Kidney epithelial cell (primary cell): ENCODE measurements around the gene TET2. TPM values are rescaled to one million over a fixed set of nuclear protein-coding genes. Genes with fewer than 3 reads are reported as not detected.

Source experiments
- DNase-seq: peaks from one replicate; pipeline ENCODE4 v3.0.0-alpha.2; 2010; ENCODE audit warnings: low read depth
- H3K27me3 ChIP-seq: 2 replicates; pipeline ENCODE4 v1.6.0; 2011; ENCODE audit warnings: low read length; ENCODE audit not compliant: control insufficient read depth, insufficient read depth
- H3K36me3 ChIP-seq: 2 replicates; pipeline ENCODE4 v1.5.1; 2011; ENCODE audit warnings: low read length; ENCODE audit not compliant: control insufficient read depth, insufficient read depth
- H3K4me3 ChIP-seq: 2 replicates; pipeline ENCODE4 v1.5.1; 2011; ENCODE audit warnings: low read depth, mild to moderate bottlenecking, control low read depth, low read length
- CTCF ChIP-seq: IDR thresholded peaks from 2 replicates; pipeline ENCODE4 v1.5.1; 2011; ENCODE audit warnings: mild to moderate bottlenecking, moderate library complexity, low read length, control low read depth, inconsistent platforms; ENCODE audit not compliant: insufficient read depth, poor library complexity, severe bottlenecking
- total RNA-seq: library from RNA; depleted of rRNA; stranded (reverse); fragments of >200 nt; gene quantifications from 2 replicates; pipeline ENCODE4 v1.2.3, GENCODE V29; 2015

TET2 gene
- total RNA-seq, 1 donor from 2014 or later = 10.4 TPM

- Histone ChIP-seq H3K27me3 (no peaks in the 10 kb centered on the region), H3K36me3 (no peaks in the 10 kb centered on the region), H3K4me3 (no peak overlapping the region)
- no peak for DNase-seq
- no peak for TF ChIP-seq CTCF
These were observed 59.5 kb downstream of the TET2 start for GRCh38 chr4:105206214-105206613.

- DNase-seq = no peak
- no peak for TF ChIP-seq CTCF
- Histone ChIP-seq H3K4me3 (no peak overlapping the region), H3K27me3 (no peaks in the 10 kb centered on the region), H3K36me3 (no peaks in the 10 kb centered on the region)
These were observed 60.7 kb downstream of the TET2 start for GRCh38 chr4:105207386-105207785.

- no peak for DNase-seq
- Histone ChIP-seq H3K4me3 (no peak overlapping the region), H3K36me3 (no peaks in the 10 kb centered on the region), H3K27me3 (no peaks in the 10 kb centered on the region)
- TF ChIP-seq CTCF = no peak
These were observed 61.9 kb downstream of the TET2 start for GRCh38 chr4:105208561-105208960.

- Histone ChIP-seq H3K4me3 (no peak overlapping the region), H3K36me3 (no peaks in the 10 kb centered on the region), H3K27me3 (no peaks in the 10 kb centered on the region)
- DNase-seq = no peak
- no peak for TF ChIP-seq CTCF
These were observed 64.2 kb downstream of the TET2 start for GRCh38 chr4:105210916-105211315.

- no peaks in the 10 kb centered on the region for H3K27me3 ChIP-seq
- TF ChIP-seq CTCF = no peak
- no peak for DNase-seq
- no peak overlapping the region for H3K4me3 ChIP-seq
- no peaks in the 10 kb centered on the region for H3K36me3 ChIP-seq
These were observed 69.1 kb downstream of the TET2 start for GRCh38 chr4:105215609-105216313.

GRCh38 chr4:105225500-105225899 lies 78.8 kb downstream of the TET2 start:
- Histone ChIP-seq H3K4me3 (no peak overlapping the region), H3K27me3 (no peaks in the 10 kb centered on the region), H3K36me3 (no peaks in the 10 kb centered on the region)
- no peak for TF ChIP-seq CTCF
- DNase-seq = no peak
